Fibroblast of lung (primary cell): ENCODE data around the gene TOMM20L. TPM values are rescaled to one million over a fixed set of nuclear protein-coding genes. Genes with fewer than 3 reads are reported as not detected.

Source experiments
- DNase-seq, 2 donors: peaks; one replicate each; pipeline versions ENCODE4 v3.0.0 to v3.0.0-alpha.2; 2010; ENCODE audit warnings: low read depth in 2 of 2
- H2AFZ ChIP-seq: 2 replicates; pipeline ENCODE4 v1.5.1; 2012; ENCODE audit warnings: low read length, control low read depth, inconsistent platforms
- H3K27ac ChIP-seq: 2 replicates; pipeline ENCODE4 v1.5.1; 2011; ENCODE audit warnings: low read length, control low read depth; ENCODE audit not compliant: insufficient read depth
- H3K27me3 ChIP-seq: 2 replicates; pipeline ENCODE4 v1.5.1; 2011; ENCODE audit warnings: mild to moderate bottlenecking, low read length; ENCODE audit not compliant: control insufficient read depth, insufficient read depth
- H3K36me3 ChIP-seq: 2 replicates; pipeline ENCODE4 v1.5.1; 2011; ENCODE audit warnings: low read length; ENCODE audit not compliant: control insufficient read depth, insufficient read depth
- H3K4me1 ChIP-seq: 2 replicates; pipeline ENCODE4 v1.5.1; 2011; ENCODE audit warnings: low read length; ENCODE audit not compliant: control insufficient read depth, insufficient read depth; ENCODE audit errors: extremely low read depth
- H3K4me2 ChIP-seq: 2 replicates; pipeline ENCODE4 v1.5.1; 2011; ENCODE audit warnings: low read length, control low read depth; ENCODE audit not compliant: insufficient read depth; ENCODE audit errors: extremely low read depth
- H3K4me3 ChIP-seq, 4 experiments: fragments of 200-600 bp in 1 of 4; sonication (generic) in 1 of 4; replicated peaks in 1 of 4; 2 replicates each; pipeline ENCODE4 v1.5.1; 2011 to 2016; ENCODE audit warnings: low read length in 4 of 4, low read depth in 3 of 4, mild to moderate bottlenecking in 3 of 4, control low read depth in 2 of 4, inconsistent platforms in 1 of 4, mixed read lengths in 1 of 4; ENCODE audit not compliant: insufficient read depth in 1 of 4; ENCODE audit errors: control extremely low read depth in 1 of 4
- H3K79me2 ChIP-seq: 2 replicates; pipeline ENCODE4 v1.5.1; 2012; ENCODE audit warnings: mild to moderate bottlenecking, low read length, inconsistent platforms; ENCODE audit not compliant: control insufficient read depth, insufficient read depth
- H3K9ac ChIP-seq: 2 replicates; pipeline ENCODE4 v1.5.1; 2011; ENCODE audit warnings: mild to moderate bottlenecking, low read length, control low read depth; ENCODE audit not compliant: insufficient read depth
- H3K9me3 ChIP-seq: 2 replicates; pipeline ENCODE4 v1.5.1; 2012; ENCODE audit warnings: low read depth, low read length; ENCODE audit not compliant: control insufficient read depth, insufficient read depth
- H4K20me1 ChIP-seq: 2 replicates; pipeline ENCODE4 v1.5.1; 2011; ENCODE audit warnings: low read length; ENCODE audit not compliant: control insufficient read depth, insufficient read depth; ENCODE audit errors: extremely low read depth
- CTCF ChIP-seq, 2 donors: IDR thresholded peaks in 1 of 2; conservative IDR thresholded peaks in 1 of 2; 1 replicate in 1 of 2; 2 replicates in 1 of 2; pipeline ENCODE4 v1.5.1; 2011 to 2012; ENCODE audit warnings: low read length in 2 of 2, control low read depth in 1 of 2, inconsistent platforms in 1 of 2, low read depth in 1 of 2, mild to moderate bottlenecking in 1 of 2
- EZH2 ChIP-seq: IDR thresholded peaks from 2 replicates; pipeline ENCODE4 v1.5.1; 2012; ENCODE audit warnings: low read length, control low read depth, mild to moderate bottlenecking; ENCODE audit errors: missing control alignments
- polyA minus RNA-seq: library from RNA; depleted of rRNA, polyadenylated mRNA; stranded (reverse); fragments of >200 nt; gene quantifications from 2 replicates; pipeline ENCODE4 v1.2.3, GENCODE V29; 2011; ENCODE audit warnings: low replicate concordance
- polyA plus RNA-seq, 2 donors: library from polyadenylated mRNA; depleted of rRNA in 1 of 2; stranded (reverse) in 1 of 2; unstranded in 1 of 2; fragments of >200 nt; gene quantifications; 2 replicates each; pipeline ENCODE4 v1.2.1, GENCODE V29; 2011 to 2012; ENCODE audit warnings: missing spikeins in 1 of 2
- total RNA-seq: library from RNA; depleted of rRNA; stranded (reverse); fragments of >200 nt; gene quantifications from 2 replicates; pipeline ENCODE4 v1.2.1, GENCODE V29; 2014

The TOMM20L gene
- total RNA-seq (not detected in 2 replicates), polyA plus RNA-seq (not detected in 2 replicates), polyA minus RNA-seq (not detected in 2 replicates)
- polyA plus RNA-seq (2012): not detected in 2 replicates

DNA sequence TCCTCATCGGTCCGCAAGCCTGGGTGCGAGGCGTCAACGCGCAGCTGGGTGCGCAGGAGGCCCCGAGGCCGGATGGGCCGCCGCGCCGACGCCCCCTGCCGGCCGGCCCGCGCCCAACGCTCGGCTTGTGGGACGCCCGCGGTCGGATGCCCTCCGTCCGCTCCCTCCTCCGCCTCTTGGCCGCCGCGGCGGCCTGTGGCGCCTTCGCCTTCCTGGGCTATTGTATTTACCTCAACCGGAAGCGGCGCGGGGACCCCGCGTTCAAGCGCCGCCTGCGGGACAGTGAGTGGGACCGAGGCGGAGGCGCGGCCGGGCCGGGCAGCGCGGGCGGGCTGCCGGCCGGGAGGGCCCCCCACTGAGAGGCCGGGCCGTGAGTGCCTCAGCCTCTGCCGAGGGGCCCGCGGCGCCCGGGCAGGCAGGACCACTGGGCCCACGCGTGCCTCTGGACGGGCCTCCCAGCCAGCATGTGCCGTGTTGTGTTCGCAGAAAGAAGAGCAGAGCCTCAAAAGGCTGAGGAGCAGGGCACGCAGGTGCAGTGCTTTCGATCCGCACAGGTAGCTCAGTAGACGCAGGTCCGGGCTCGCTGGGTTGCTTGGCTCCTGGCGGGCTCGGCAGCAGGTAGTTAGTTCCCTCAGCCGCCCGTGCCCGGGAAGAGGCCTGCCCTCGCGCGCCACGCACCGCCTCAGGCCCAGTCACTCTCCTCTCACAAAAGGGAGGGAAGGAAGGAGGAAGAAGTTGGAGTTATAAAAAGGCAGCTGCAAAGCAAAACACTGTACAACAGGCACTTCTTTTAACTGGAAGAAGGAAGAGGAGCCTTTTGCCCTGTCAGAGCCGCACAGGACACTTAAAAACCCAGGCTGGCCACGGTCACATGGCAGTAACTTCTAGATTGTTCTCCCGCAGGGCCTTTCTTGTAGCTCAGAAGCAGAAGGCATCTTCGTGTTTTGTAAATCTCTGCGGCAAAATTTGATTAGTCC, at the start of gene TOMM20L:
TOMM20L (plus strand) TSS at position 119 of the 977 bp plus-strand sequence; CDS start at position 147, 28 bp downstream.
- Histone ChIP-seq H3K79me2 (no peaks in the 10 kb centered on the region), H3K4me2 (peak within 1 kb of the TSS; percentile 79), H3K9ac (peak within 1 kb of the TSS; percentile 60), H3K27ac (peak within 1 kb of the TSS; percentile 4), H2AFZ (peak within 1 kb of the TSS; percentile 91), H3K36me3 (no peaks in the 10 kb centered on the region), H3K4me3 (peak within 1 kb of the TSS in 3 of 4 experiments; percentile 41 to 52 (median 50)), H3K27me3 (no peaks in the 10 kb centered on the region), H4K20me1 (no peaks in the 10 kb centered on the region), H3K4me1 (peaks cover 3% of the 10 kb centered on the region), H3K9me3 (no peaks in the 10 kb centered on the region)
- TF ChIP-seq CTCF (conservative IDR thresholded peaks at IDR 0.05 in 1 of 2, IDR thresholded peaks at IDR 0.05 in 1 of 2; ENCODE audit: low read depth in 1 of 2, low read length in 2 of 2) (peak; percentile 20 to 51), EZH2 (no peak)
- peak; percentile 45 to 59 for DNase-seq

DNA sequence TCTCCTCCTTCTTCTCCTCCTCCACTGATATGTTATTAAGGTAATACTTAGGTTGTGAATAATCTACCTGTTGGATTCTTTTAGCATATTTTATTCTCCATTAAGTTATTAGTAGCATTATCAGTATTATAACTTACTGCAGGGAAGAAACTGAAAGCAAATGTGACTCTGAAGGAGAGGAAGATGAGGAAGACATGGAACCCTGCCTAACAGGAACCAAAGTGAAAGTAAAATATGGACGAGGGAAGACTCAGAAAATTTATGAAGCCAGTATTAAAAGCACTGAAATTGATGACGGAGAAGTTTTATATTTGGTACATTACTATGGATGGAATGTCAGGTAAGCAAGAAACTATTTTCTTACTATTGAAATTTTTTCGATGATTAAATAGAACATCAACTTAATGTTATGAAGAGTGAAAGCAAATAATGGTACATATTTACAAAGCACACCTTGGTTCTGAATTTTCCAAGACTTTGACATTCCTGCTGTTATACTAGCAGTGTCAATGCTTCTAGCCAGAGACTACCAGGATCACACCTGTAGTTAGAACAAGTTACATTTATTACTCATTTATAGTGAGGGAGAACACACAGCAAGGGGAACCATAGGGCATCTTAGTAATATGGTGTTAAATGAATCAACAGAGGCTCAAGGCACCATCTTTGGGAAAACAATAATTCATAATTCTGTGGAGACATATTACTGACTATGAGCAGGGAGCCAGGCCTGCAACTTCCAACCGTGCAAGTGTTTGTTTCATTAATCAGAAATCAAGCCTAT, 42.0 kb upstream of the TOMM20L start:
- Histone ChIP-seq H3K4me1 (no peaks in the 10 kb centered on the region), H3K27ac (no peak overlapping the region), H4K20me1 (no peaks in the 10 kb centered on the region), H3K4me2 (peak overlapping the region; percentile 86), H3K4me3 (peak overlapping the region in 3 of 4 experiments; percentile 6 to 13 (median 9)), H2AFZ (no peak overlapping the region), H3K27me3 (no peaks in the 10 kb centered on the region), H3K9ac (no peak overlapping the region), H3K79me2 (no peaks in the 10 kb centered on the region), H3K36me3 (no peaks in the 10 kb centered on the region), H3K9me3 (no peaks in the 10 kb centered on the region)
- no peak for TF ChIP-seq CTCF (conservative IDR thresholded peaks at IDR 0.05 in 1 of 2, IDR thresholded peaks at IDR 0.05 in 1 of 2; ENCODE audit: low read depth in 1 of 2, low read length in 2 of 2)
- no peak for TF ChIP-seq EZH2
- DNase-seq: no peak

- no peak overlapping the region for H3K9ac ChIP-seq
- no peak for TF ChIP-seq EZH2
- TF ChIP-seq CTCF (conservative IDR thresholded peaks at IDR 0.05 in 1 of 2, IDR thresholded peaks at IDR 0.05 in 1 of 2; ENCODE audit: low read depth in 1 of 2, low read length in 2 of 2): no peak
- no peaks in the 10 kb centered on the region for H3K79me2 ChIP-seq
- no peaks in the 10 kb centered on the region for H3K36me3 ChIP-seq
- no peaks in the 10 kb centered on the region for H3K27me3 ChIP-seq
- DNase-seq: no peak
- no peak overlapping the region for H3K4me2 ChIP-seq
- no peaks in the 10 kb centered on the region for H3K9me3 ChIP-seq
- no peak overlapping the region for H3K4me3 ChIP-seq
- H4K20me1 ChIP-seq: no peaks in the 10 kb centered on the region
- H3K27ac ChIP-seq: no peak overlapping the region
- no peaks in the 10 kb centered on the region for H3K4me1 ChIP-seq
- H2AFZ ChIP-seq: no peak overlapping the region
Observed at GRCh38 chr14:58354808-58355207, 40.9 kb upstream of the TOMM20L start.
